ENCODE measurements around the gene RNF40. TPM values are rescaled to one million over a fixed set of nuclear protein-coding genes. Genes with fewer than 3 reads are reported as not detected.
A peak's percentile ranks its signal among the peaks of the same experiment; 100 is the strongest.

RNF40 gene
- total and polyA plus RNA-seq, 2 of the 8 experiments (the other 6 are each of a cell fraction or from before 2014, with no cell fraction given) = 38.5 to 68.7 TPM

- H3K23me2 ChIP-seq (ENCODE audit: low read depth, low read length) = no peaks in the 10 kb centered on the region; the same call in 1 of the 2 replicates
- no peak overlapping the region for H3K4ac ChIP-seq (replicated peaks; ENCODE audit: insufficient read length, low read depth, low read length)
- no peak overlapping the region for H3K14ac ChIP-seq (ENCODE audit: insufficient read length)
- DNase-seq (ENCODE audit: low read depth in 1 of 2, low spot score in 2 of 2) (no peak), FAIRE-seq (no peak)
- H2BK15ac ChIP-seq (ENCODE audit: low read length) = no peak overlapping the region
- H4K91ac ChIP-seq (replicated peaks; ENCODE audit: insufficient read length, low read length) = no peak overlapping the region
- no peaks in the 10 kb centered on the region for H3K79me2 ChIP-seq (ENCODE audit: control insufficient read depth in 1 of 2, insufficient read depth in 2 of 2, low read length in 2 of 2)
- WGBS, 2 experiments (ENCODE audit: extremely low coverage in 1 of 2, insufficient coverage in 1 of 2, insufficient read length in 1 of 2, insufficient replicate concordance in 2 of 2, low coverage in 1 of 2, low lambda C conversion rate in 2 of 2, missing lambda C conversion rate in 1 of 2) = 75% methylated on average over 8 of the region's 8 CpGs; no CpG with 5 or more reads in 1 of the 2 experiments
- peaks cover 2 to 6% of the 10 kb centered on the region in 2 experiments for H4K20me1 ChIP-seq (replicated peaks in 1 of 2; ENCODE audit: control insufficient read depth in 1 of 2, insufficient read depth in 2 of 2, low read length in 2 of 2)
- 0 out of 4 replicates have a peak overlapping the region, but pooled peaks have one; percentile 5 to 11 for H3K4me2 ChIP-seq (ENCODE audit: insufficient read depth in 1 of 2, low read depth in 2 of 2, low read length in 2 of 2)
- no peak overlapping the region for H3K4me3 ChIP-seq (ENCODE audit: extremely low read depth in 1 of 4, insufficient read depth in 2 of 4, low read depth in 3 of 4, low read length in 4 of 4)
- ChIA-PET POLR2A (ENCODE audit: partially characterized antibody) (interaction anchor here (0.7 to 1.8 kb wide), 7 partner anchors 10 to 43 kb away, joined by 3 to 7 read pairs (median 4); no protein-coding TSS in a partner anchor), CTCF (ENCODE audit: partially characterized antibody) (no interaction called here)
- no peak overlapping the region for H3K56ac ChIP-seq (replicated peaks; ENCODE audit: insufficient read length, low read depth, low read length)
- H3K27ac ChIP-seq (ENCODE audit: low read depth, low read length) = 0 out of 2 replicates have a peak overlapping the region, but pooled peaks have one; percentile 9
- TF ChIP-seq SIN3A (conservative IDR thresholded peaks at IDR 0.05 in 1 of 2, IDR thresholded peaks at IDR 0.05 in 1 of 2; ENCODE audit: low read depth in 1 of 2, low read length in 2 of 2) = 0 out of 4 replicates have a peak, but pooled peaks of 1 of the 2 experiments have one; percentile 33
- no peak for TF ChIP-seq POLR2AphosphoS5 (IDR thresholded peaks at IDR 0.05; ENCODE audit: low read depth, low read length)
- TF ChIP-seq MAX (IDR thresholded peaks at IDR 0.05) = peak; percentile 51
- 0 out of 2 replicates have a peak, but pooled peaks have one; percentile 41 for TF ChIP-seq USF2 (IDR thresholded peaks at IDR 0.05; ENCODE audit: low read length)
- no peak for TF ChIP-seq EP300 (IDR thresholded peaks at IDR 0.05; ENCODE audit: borderline replicate concordance in 1 of 2, low read depth in 2 of 2, low read length in 2 of 2)
- H3K18ac ChIP-seq (ENCODE audit: extremely low read depth, low read length) = no peak overlapping the region
- H3K36me3 ChIP-seq (ENCODE audit: control insufficient read depth in 2 of 4, insufficient read depth in 4 of 4, low read length in 3 of 4) = peaks cover 13 to 45% (median 31%) of the 10 kb centered on the region in 4 experiments
- H2BK20ac ChIP-seq (ENCODE audit: low read length) = no peak overlapping the region
- no peaks in the 10 kb centered on the region for H3K79me1 ChIP-seq (ENCODE audit: low read depth, low read length)
- no peak overlapping the region for H2AFZ ChIP-seq (ENCODE audit: low read length)
- H3K4me1 ChIP-seq (replicated peaks in 1 of 4; ENCODE audit: control insufficient read depth in 3 of 4, insufficient read depth in 4 of 4, low read length in 3 of 4) = peaks cover 0 to 7% (median 2%) of the 10 kb centered on the region in 4 experiments; a peak in 5 of 7 replicates
- H2AK5ac ChIP-seq (ENCODE audit: low read depth, low read length) = no peak overlapping the region
- no peaks in the 10 kb centered on the region; a peak in 1 of 7 replicates for H3K27me3 ChIP-seq (replicated peaks in 1 of 4; ENCODE audit: control insufficient read depth in 3 of 4, extremely low read depth in 1 of 4, insufficient read depth in 3 of 4, low read length in 3 of 4)
- no peak overlapping the region for H4K5ac ChIP-seq (ENCODE audit: insufficient read length, low read depth, low read length)
- no peak overlapping the region for H2BK120ac ChIP-seq (replicated peaks; ENCODE audit: low read depth, low read length)
- no peak overlapping the region for H4K8ac ChIP-seq (ENCODE audit: extremely low read depth, insufficient read depth, low read length)
- peak overlapping the region in 1 of 4 experiments; percentile 0; a peak in 1 of 7 replicates for H3K9ac ChIP-seq (replicated peaks in 1 of 4; ENCODE audit: extremely low read depth in 1 of 4, low read depth in 3 of 4, low read length in 3 of 4)
- H2BK5ac ChIP-seq (ENCODE audit: low read depth, low read length) = no peak overlapping the region
- H3K9me3 ChIP-seq (ENCODE audit: insufficient read depth in 2 of 2, low read depth in 1 of 2, low read length in 1 of 2) = no peaks in the 10 kb centered on the region
- no peak overlapping the region; the same call in 1 of the 2 replicates for H2BK12ac ChIP-seq (ENCODE audit: low read depth, low read length)
- no peak overlapping the region for H3K23ac ChIP-seq (ENCODE audit: insufficient read length)
These were observed 21.5 kb upstream of the RNF40 start for GRCh38 chr16:30740364-30741251.

Measured in H1 (cell line).